SK-N-SH treated with all-trans-retinoic acid at 6 μM for 48 hours (cell line): ENCODE measurements around the gene WSCD2.

ENCODE experiments used
- ARNTL ChIP-seq: fragments of 450-650 bp; formaldehyde crosslinking; IDR thresholded peaks from 2 replicates; pipeline ENCODE4 v1.5.0; 2020; ENCODE audit warnings: low read depth, mild to moderate bottlenecking, moderate library complexity, borderline replicate concordance
- BACH2 ChIP-seq: fragments of 250-450 bp; sonication (Bioruptor Pico); IDR thresholded peaks from 2 replicates; pipeline ENCODE4 v1.9.0; 2021; ENCODE audit warnings: mild to moderate bottlenecking, borderline replicate concordance
- CSDC2 ChIP-seq: fragments of 250-450 bp; sonication (Bioruptor Pico); IDR thresholded peaks from 2 replicates; pipeline ENCODE4 v1.5.0; 2020; ENCODE audit warnings: mild to moderate bottlenecking, moderate library complexity
- ISL1 ChIP-seq: fragments of 250-450 bp; sonication (Bioruptor Pico); IDR thresholded peaks from 2 replicates; pipeline ENCODE4 v2.1.2; 2022; ENCODE audit warnings: mild to moderate bottlenecking, moderate library complexity
- OSR1 ChIP-seq: fragments of 250-450 bp; sonication (Bioruptor Pico); IDR thresholded peaks from 2 replicates; pipeline ENCODE4 v1.8.0; 2022; ENCODE audit warnings: moderate library complexity, mild to moderate bottlenecking, inconsistent platforms
- POU6F1 ChIP-seq: fragments of 250-450 bp; sonication (Bioruptor Pico); IDR thresholded peaks from 2 replicates; pipeline ENCODE4 v1.8.0; 2021; ENCODE audit warnings: low read depth, mild to moderate bottlenecking, moderate library complexity, borderline replicate concordance
- RARB ChIP-seq: fragments of 250-450 bp; sonication (Bioruptor Pico); IDR thresholded peaks from 2 replicates; pipeline ENCODE4 v1.8.0; 2021; ENCODE audit warnings: mild to moderate bottlenecking, moderate library complexity
- ZFP3 ChIP-seq: fragments of 250-450 bp; sonication (Bioruptor Pico); IDR thresholded peaks from 2 replicates; pipeline ENCODE4 v1.5.0; 2020; ENCODE audit warnings: mild to moderate bottlenecking, moderate library complexity
- ZFP30 ChIP-seq: fragments of 450-650 bp; formaldehyde crosslinking; IDR thresholded peaks from 2 replicates; pipeline ENCODE4 v1.5.0; 2022; ENCODE audit warnings: mild to moderate bottlenecking, moderate library complexity
- ZNF565 ChIP-seq: fragments of 450-650 bp; formaldehyde crosslinking; conservative IDR thresholded peaks from 2 replicates; pipeline ENCODE4 v1.5.0; 2020; ENCODE audit warnings: low read depth, mild to moderate bottlenecking, moderate library complexity
- ZNF70 ChIP-seq: fragments of 450-650 bp; formaldehyde crosslinking; IDR thresholded peaks from 2 replicates; pipeline ENCODE4 v1.5.0; 2020; ENCODE audit warnings: mild to moderate bottlenecking, moderate library complexity
- ZNF8 ChIP-seq: fragments of 450-650 bp; formaldehyde crosslinking; IDR thresholded peaks from 2 replicates; pipeline ENCODE4 v1.5.0; 2020; ENCODE audit warnings: mild to moderate bottlenecking, moderate library complexity
- TF ChIP-seq, protein P1 (sequence below): fragments of 250-450 bp; sonication (Bioruptor Pico); IDR thresholded peaks from 2 replicates; pipeline ENCODE4 v1.5.0; 2020; ENCODE audit warnings: mild to moderate bottlenecking, moderate library complexity

GRCh38 chr12:108167974-108168373 is 38.9 kb downstream of the WSCD2 start:
- TF ChIP-seq ZNF70 (CRISPR knock-in tag): no peak
- no peak for TF ChIP-seq OSR1
- TF ChIP-seq ZNF565 (CRISPR knock-in tag): no peak
- no peak for TF ChIP-seq POU6F1
- TF ChIP-seq, protein P1, sequence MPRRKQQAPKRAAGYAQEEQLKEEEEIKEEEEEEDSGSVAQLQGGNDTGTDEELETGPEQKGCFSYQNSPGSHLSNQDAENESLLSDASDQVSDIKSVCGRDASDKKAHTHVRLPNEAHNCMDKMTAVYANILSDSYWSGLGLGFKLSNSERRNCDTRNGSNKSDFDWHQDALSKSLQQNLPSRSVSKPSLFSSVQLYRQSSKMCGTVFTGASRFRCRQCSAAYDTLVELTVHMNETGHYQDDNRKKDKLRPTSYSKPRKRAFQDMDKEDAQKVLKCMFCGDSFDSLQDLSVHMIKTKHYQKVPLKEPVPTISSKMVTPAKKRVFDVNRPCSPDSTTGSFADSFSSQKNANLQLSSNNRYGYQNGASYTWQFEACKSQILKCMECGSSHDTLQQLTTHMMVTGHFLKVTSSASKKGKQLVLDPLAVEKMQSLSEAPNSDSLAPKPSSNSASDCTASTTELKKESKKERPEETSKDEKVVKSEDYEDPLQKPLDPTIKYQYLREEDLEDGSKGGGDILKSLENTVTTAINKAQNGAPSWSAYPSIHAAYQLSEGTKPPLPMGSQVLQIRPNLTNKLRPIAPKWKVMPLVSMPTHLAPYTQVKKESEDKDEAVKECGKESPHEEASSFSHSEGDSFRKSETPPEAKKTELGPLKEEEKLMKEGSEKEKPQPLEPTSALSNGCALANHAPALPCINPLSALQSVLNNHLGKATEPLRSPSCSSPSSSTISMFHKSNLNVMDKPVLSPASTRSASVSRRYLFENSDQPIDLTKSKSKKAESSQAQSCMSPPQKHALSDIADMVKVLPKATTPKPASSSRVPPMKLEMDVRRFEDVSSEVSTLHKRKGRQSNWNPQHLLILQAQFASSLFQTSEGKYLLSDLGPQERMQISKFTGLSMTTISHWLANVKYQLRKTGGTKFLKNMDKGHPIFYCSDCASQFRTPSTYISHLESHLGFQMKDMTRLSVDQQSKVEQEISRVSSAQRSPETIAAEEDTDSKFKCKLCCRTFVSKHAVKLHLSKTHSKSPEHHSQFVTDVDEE: no peak
- TF ChIP-seq ZFP30 (CRISPR knock-in tag): no peak
- TF ChIP-seq ISL1 (CRISPR knock-in tag): no peak
- TF ChIP-seq BACH2 (CRISPR knock-in tag): no peak
- no peak for TF ChIP-seq ARNTL (CRISPR knock-in tag)
- TF ChIP-seq RARB (CRISPR knock-in tag): no peak
- TF ChIP-seq ZNF8 (CRISPR knock-in tag): no peak
- no peak for TF ChIP-seq ZFP3
- TF ChIP-seq CSDC2 (CRISPR knock-in tag): no peak
